Suprapubic skin (tissue), 4 donors: Measurements from ENCODE around the gene PITX1. TPM values are rescaled to one million over a fixed set of nuclear protein-coding genes. Genes with fewer than 3 reads are reported as not detected.
A peak's percentile ranks its signal among the peaks of the same experiment; 100 is the strongest.

Source experiments
- DNase-seq, 2 donors: peaks; one replicate each; pipeline ENCODE4 v3.0.0-alpha.2; 2019; ENCODE audit warnings: low spot score in 2 of 2
- H3K27ac ChIP-seq: fragments of 200-600 bp; sonication (generic); one replicate; pipeline ENCODE4 v1.5.1; 2019
- H3K27me3 ChIP-seq: fragments of 200-600 bp; sonication (generic); one replicate; pipeline ENCODE4 v1.5.1; 2019
- H3K36me3 ChIP-seq: fragments of 200-600 bp; sonication (generic); one replicate; pipeline ENCODE4 v1.5.1; 2019
- H3K4me1 ChIP-seq: fragments of 200-600 bp; sonication (generic); one replicate; pipeline ENCODE4 v1.5.1; 2019
- H3K4me3 ChIP-seq: fragments of 200-600 bp; sonication (generic); one replicate; pipeline ENCODE4 v1.5.1; 2019; ENCODE audit warnings: mild to moderate bottlenecking
- H3K9me3 ChIP-seq: fragments of 200-600 bp; sonication (generic); one replicate; pipeline ENCODE4 v1.5.1; 2019
- EP300 ChIP-seq: sonication (generic); formaldehyde crosslinking; IDR thresholded peaks from one replicate; pipeline ENCODE4 v1.6.1; 2017; ENCODE audit warnings: antibody characterized with exemption
- POLR2A ChIP-seq, 2 donors: fragments of 450-650 bp; IDR thresholded peaks; one replicate each; pipeline ENCODE4 v1.6.1; 2017; ENCODE audit warnings: antibody characterized with exemption in 2 of 2, mild to moderate bottlenecking in 2 of 2, moderate library complexity in 2 of 2
- POLR2AphosphoS5 ChIP-seq, 3 donors: sonication (generic); formaldehyde crosslinking; IDR thresholded peaks; one replicate each; pipeline ENCODE4 v1.6.1; 2017; ENCODE audit warnings: antibody characterized with exemption in 3 of 3
- WGBS: methylation state at CpG from one replicate; pipeline ENCODE4 v1.1.5; 2018; 5-methylcytosine and 5-hydroxymethylcytosine counted together
- total RNA-seq, 4 donors: library from RNA; depleted of rRNA; stranded (reverse); fragments of >200 nt; gene quantifications; one replicate each; pipeline ENCODE4 v1.1.0, GENCODE V29; 2016
- TF ChIP-seq, protein P1 (sequence below), 2 donors: fragments of 200-600 bp in 1 of 2; fragments of 450-650 bp in 1 of 2; sonication (generic) in 1 of 2; IDR thresholded peaks; one replicate each; pipeline ENCODE4 v1.5.1; 2016 to 2019; ENCODE audit warnings: antibody characterized with exemption in 2 of 2, mild to moderate bottlenecking in 1 of 2, moderate library complexity in 1 of 2

PITX1 gene
- total RNA-seq, 4 donors from 2014 or later = 0.64 to 2.4 (median 1.4) TPM

DNA sequence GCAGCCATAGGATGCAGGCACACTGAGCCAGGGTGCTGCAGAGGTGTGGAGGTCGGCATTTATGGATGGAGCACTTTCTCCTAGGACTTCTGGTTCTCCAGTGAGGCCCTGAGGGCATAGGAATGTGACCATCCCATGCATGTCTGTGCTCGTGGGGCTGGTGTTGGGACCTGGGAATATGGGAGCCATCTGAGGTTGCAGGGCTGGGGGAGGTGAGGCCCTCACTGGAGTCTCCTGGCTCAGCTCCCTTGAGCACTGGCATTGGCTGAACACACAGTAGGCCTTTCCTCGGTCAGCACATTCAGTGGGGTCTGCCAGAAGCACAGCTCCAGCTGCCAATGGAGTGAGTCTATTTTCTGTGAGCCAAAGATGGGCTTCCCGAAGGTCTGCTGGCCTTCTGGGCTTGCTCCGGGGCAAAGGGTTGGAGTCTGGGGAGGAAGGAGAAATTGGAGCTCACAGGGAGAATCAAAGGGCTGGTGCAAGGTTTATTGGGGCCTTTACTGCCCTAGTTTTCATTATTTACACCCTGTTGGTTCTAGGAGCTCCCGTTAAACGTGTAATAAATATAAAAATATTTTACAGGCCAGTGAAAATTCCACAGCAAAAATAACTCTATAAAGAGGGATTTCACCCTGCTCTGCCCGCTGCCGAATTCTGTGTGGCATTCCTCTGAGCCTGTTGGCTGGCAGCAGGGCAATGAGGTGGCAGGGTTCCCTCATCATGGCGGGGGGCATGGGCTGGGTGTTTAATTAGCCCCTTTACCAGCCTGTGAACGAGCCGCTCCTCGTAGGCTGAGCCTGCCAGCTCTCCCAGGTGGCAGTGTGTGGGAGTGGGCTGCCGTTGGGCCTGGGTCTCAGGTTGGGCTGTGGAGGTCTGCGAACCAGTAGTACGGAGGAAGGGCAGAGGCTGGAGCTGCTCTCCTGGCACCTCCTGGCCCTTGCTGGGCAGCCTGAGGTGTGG is 31.6 kb upstream of the PITX1 start:
- Histone ChIP-seq H3K9me3 (no peaks in the 10 kb centered on the region), H3K4me3 (no peak overlapping the region), H3K27ac (no peak overlapping the region), H3K36me3 (no peaks in the 10 kb centered on the region), H3K4me1 (no peaks in the 10 kb centered on the region), H3K27me3 (peaks cover 25% of the 10 kb centered on the region)
- 67% methylated on average over 11 of the region's 16 CpGs for WGBS
- peak in 1 of 2 donors; percentile 48 for DNase-seq
- TF ChIP-seq, protein P1, sequence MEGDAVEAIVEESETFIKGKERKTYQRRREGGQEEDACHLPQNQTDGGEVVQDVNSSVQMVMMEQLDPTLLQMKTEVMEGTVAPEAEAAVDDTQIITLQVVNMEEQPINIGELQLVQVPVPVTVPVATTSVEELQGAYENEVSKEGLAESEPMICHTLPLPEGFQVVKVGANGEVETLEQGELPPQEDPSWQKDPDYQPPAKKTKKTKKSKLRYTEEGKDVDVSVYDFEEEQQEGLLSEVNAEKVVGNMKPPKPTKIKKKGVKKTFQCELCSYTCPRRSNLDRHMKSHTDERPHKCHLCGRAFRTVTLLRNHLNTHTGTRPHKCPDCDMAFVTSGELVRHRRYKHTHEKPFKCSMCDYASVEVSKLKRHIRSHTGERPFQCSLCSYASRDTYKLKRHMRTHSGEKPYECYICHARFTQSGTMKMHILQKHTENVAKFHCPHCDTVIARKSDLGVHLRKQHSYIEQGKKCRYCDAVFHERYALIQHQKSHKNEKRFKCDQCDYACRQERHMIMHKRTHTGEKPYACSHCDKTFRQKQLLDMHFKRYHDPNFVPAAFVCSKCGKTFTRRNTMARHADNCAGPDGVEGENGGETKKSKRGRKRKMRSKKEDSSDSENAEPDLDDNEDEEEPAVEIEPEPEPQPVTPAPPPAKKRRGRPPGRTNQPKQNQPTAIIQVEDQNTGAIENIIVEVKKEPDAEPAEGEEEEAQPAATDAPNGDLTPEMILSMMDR (IDR thresholded peaks at IDR 0.05) = no peak
- TF ChIP-seq POLR2A (IDR thresholded peaks at IDR 0.05) (no peak), POLR2AphosphoS5 (IDR thresholded peaks at IDR 0.05) (no peak), EP300 (no peak)

DNA sequence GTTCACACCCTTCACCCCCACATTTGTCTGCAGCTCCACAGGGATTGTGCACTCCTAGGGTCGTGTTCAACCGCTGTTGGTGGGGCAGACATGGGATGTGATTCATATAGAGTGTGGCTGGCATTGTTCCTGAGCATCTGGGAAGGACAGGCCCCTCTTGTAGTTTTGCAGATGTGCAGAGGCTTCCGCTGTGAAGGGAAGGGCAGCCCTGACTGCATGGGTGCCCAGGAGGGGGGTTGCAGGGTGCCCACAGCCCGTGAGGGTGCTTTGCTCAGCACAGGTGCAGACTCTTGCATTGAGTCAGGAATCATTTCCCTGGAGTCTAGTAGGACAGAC is 30.2 kb upstream of the PITX1 start:
- DNase-seq = no peak
- 63% methylated on average over 4 of the region's 4 CpGs for WGBS

DNA sequence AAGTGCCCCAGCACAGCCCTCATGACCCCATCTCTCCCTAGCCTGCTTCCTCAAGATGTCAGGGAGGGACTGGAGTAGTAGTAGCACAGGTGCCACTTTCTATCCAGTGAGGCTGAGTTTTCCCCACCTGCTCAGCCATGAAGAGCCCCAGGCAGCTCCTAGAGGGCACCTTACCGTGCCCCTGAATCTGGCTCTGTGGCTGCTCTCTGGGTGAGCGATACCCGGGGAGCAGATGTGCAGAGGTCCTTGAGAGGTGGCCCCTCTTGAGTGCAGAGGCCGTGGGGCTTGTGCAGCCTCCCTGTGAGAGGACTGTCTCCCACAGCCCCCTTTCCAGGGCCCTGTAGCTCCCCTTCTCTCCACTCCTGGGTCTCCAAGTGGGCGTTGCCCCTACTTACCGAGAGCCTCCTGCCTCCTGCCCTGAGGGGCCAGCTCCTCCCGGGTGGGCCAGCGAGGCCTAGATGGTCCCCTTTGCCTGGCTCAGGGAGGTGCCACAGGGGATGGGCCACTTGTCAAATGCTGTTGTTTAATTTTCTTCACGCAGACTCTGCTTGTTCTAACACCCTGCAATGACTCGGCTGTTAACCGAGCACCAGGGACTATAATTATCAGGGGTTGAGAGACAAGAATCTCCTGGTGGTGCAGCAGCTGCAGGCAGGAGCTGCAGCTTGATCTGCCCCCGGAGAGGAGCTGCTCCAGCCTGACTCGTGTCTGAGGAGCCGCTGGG is 29.6 kb upstream of the PITX1 start:
- Histone ChIP-seq H3K27me3 (peaks cover 37% of the 10 kb centered on the region), H3K4me3 (no peak overlapping the region), H3K9me3 (no peaks in the 10 kb centered on the region), H3K4me1 (no peaks in the 10 kb centered on the region), H3K27ac (no peak overlapping the region), H3K36me3 (no peaks in the 10 kb centered on the region)
- TF ChIP-seq, protein P1 (IDR thresholded peaks at IDR 0.05) = no peak
- TF ChIP-seq EP300 (no peak), POLR2AphosphoS5 (IDR thresholded peaks at IDR 0.05) (no peak), POLR2A (IDR thresholded peaks at IDR 0.05) (no peak)
- DNase-seq = no peak
- 56% methylated on average over 13 of the region's 14 CpGs for WGBS

More for the DNA sequence above, 30.2 kb upstream of the PITX1 start:
- peaks cover 32% of the 10 kb centered on the region for H3K27me3 ChIP-seq
- H3K27ac ChIP-seq = no peak overlapping the region
- H3K4me3 ChIP-seq = no peak overlapping the region
- no peak for TF ChIP-seq EP300
- TF ChIP-seq, protein P1 (IDR thresholded peaks at IDR 0.05) = no peak
- no peak for TF ChIP-seq POLR2A (IDR thresholded peaks at IDR 0.05)
- TF ChIP-seq POLR2AphosphoS5 (IDR thresholded peaks at IDR 0.05) = no peak
- no peaks in the 10 kb centered on the region for H3K36me3 ChIP-seq
- no peaks in the 10 kb centered on the region for H3K4me1 ChIP-seq
- no peaks in the 10 kb centered on the region for H3K9me3 ChIP-seq

DNA sequence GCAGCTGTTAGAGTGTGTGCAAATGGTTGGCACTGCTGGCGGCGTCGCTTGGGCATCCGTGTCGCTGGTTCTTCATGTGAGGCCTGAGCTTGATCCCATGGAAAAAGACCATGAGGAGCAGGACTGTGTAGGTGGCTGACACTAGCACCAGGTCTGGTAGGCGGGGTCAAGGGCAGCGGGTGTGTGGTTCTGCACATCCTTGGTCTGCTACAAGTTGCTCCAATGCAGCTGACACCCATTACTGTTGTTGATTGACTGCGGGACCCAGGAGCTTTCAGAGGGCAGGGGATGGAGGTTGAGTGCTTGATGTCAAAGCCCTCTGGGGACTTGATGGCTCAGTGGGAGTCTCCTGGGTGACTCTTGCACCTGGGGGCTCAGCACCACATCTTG is 29.0 kb upstream of the PITX1 start:
- Histone ChIP-seq H3K9me3 (no peaks in the 10 kb centered on the region), H3K27ac (no peak overlapping the region), H3K4me3 (no peak overlapping the region), H3K4me1 (no peaks in the 10 kb centered on the region), H3K36me3 (no peaks in the 10 kb centered on the region), H3K27me3 (peaks cover 37% of the 10 kb centered on the region)
- DNase-seq = no peak
- TF ChIP-seq POLR2AphosphoS5 (IDR thresholded peaks at IDR 0.05) (no peak), POLR2A (IDR thresholded peaks at IDR 0.05) (no peak)
- TF ChIP-seq, protein P1 (IDR thresholded peaks at IDR 0.05) = no peak
- WGBS = 76% methylated on average over 6 of the region's 8 CpGs
